IMR-90 (cell line): ENCODE results near the gene GXYLT1.

Source experiments
- BHLHE40 ChIP-seq: fragments of 150-350 bp; IDR thresholded peaks from 2 replicates; pipeline ENCODE4 v1.6.1; 2016; ENCODE audit warnings: mild to moderate bottlenecking, low read depth, low read length
- CEBPB ChIP-seq: IDR thresholded peaks from 2 replicates; pipeline ENCODE4 v1.6.1; 2012; ENCODE audit warnings: low read depth, low read length, improper control_type of control experiment
- CHD1 ChIP-seq: IDR thresholded peaks from 2 replicates; pipeline ENCODE4 v1.6.1; 2012; ENCODE audit warnings: low read depth, low read length, improper control_type of control experiment
- MAFK ChIP-seq: IDR thresholded peaks from 2 replicates; pipeline ENCODE4 v1.6.1; 2012; ENCODE audit warnings: low read depth, low read length, improper control_type of control experiment
- MAZ ChIP-seq: IDR thresholded peaks from 2 replicates; pipeline ENCODE4 v1.6.1; 2012; ENCODE audit warnings: low read depth, mild to moderate bottlenecking, low read length, improper control_type of control experiment, moderate library complexity, borderline replicate concordance
- MXI1 ChIP-seq: IDR thresholded peaks from 2 replicates; pipeline ENCODE4 v1.6.1; 2012; ENCODE audit warnings: low read depth, mild to moderate bottlenecking, low read length, moderate library complexity, borderline replicate concordance
- NFE2L2 ChIP-seq: fragments of 150-350 bp; IDR thresholded peaks from 2 replicates; pipeline ENCODE4 v1.6.1; 2016; ENCODE audit warnings: low read depth, mild to moderate bottlenecking, low read length
- POLR2A ChIP-seq: IDR thresholded peaks from 2 replicates; pipeline ENCODE4 v1.6.1; 2012; ENCODE audit warnings: mild to moderate bottlenecking, low read depth, low read length
- RAD21 ChIP-seq: IDR thresholded peaks from 2 replicates; pipeline ENCODE4 v1.6.1; 2012; ENCODE audit warnings: low read length, improper control_type of control experiment
- SMC3 ChIP-seq: fragments of 150-350 bp; IDR thresholded peaks from 2 replicates; pipeline ENCODE4 v1.6.1; 2016; ENCODE audit warnings: low read depth, mild to moderate bottlenecking, antibody characterized with exemption, low read length, moderate library complexity
- TF ChIP-seq, protein P1 (sequence below): conservative IDR thresholded peaks from 2 replicates; pipeline ENCODE4 v1.5.1; 2012; ENCODE audit warnings: mild to moderate bottlenecking, low read depth, low read length, improper control_type of control experiment
- TF ChIP-seq, protein P2 (sequence below): fragments of 150-350 bp; IDR thresholded peaks from 2 replicates; pipeline ENCODE4 v1.6.1; 2016; ENCODE audit warnings: low read depth, mild to moderate bottlenecking, low read length, moderate library complexity, borderline replicate concordance

DNA sequence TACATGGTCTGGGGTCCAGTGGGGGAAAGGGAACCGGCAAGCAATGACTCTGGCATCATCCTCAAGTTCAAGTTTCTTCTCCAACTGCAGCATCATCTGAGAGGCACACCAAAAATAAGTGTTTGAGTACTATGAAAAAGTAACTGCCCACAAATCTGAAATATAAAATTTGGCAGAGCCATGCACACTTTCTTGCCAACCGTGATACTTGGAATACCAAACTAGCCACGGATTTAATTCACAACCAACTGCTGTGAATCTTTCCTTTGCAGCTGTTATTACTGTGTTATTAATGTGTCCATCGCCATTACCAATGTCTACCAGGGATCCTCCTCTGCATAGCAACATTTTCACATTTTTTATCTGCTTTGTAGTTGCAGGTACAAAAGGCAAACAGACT, 74.6 kb downstream of the GXYLT1 start:
- TF ChIP-seq MXI1 (no peak), POLR2A (no peak), SMC3 (no peak), CEBPB (no peak), NFE2L2 (no peak), BHLHE40 (no peak), CHD1 (no peak), MAFK (no peak), RAD21 (no peak), MAZ (no peak)
- TF ChIP-seq, protein P1, sequence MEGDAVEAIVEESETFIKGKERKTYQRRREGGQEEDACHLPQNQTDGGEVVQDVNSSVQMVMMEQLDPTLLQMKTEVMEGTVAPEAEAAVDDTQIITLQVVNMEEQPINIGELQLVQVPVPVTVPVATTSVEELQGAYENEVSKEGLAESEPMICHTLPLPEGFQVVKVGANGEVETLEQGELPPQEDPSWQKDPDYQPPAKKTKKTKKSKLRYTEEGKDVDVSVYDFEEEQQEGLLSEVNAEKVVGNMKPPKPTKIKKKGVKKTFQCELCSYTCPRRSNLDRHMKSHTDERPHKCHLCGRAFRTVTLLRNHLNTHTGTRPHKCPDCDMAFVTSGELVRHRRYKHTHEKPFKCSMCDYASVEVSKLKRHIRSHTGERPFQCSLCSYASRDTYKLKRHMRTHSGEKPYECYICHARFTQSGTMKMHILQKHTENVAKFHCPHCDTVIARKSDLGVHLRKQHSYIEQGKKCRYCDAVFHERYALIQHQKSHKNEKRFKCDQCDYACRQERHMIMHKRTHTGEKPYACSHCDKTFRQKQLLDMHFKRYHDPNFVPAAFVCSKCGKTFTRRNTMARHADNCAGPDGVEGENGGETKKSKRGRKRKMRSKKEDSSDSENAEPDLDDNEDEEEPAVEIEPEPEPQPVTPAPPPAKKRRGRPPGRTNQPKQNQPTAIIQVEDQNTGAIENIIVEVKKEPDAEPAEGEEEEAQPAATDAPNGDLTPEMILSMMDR = no peak
- TF ChIP-seq, protein P2, sequence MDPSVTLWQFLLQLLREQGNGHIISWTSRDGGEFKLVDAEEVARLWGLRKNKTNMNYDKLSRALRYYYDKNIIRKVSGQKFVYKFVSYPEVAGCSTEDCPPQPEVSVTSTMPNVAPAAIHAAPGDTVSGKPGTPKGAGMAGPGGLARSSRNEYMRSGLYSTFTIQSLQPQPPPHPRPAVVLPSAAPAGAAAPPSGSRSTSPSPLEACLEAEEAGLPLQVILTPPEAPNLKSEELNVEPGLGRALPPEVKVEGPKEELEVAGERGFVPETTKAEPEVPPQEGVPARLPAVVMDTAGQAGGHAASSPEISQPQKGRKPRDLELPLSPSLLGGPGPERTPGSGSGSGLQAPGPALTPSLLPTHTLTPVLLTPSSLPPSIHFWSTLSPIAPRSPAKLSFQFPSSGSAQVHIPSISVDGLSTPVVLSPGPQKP = no peak
